Measurements from ENCODE around the gene CDK11A. TPM values are rescaled to one million over a fixed set of nuclear protein-coding genes. Genes with fewer than 3 reads are reported as not detected.

The CDK11A gene
- total and polyA plus RNA-seq, 2 of the 8 experiments (the other 6 are each of a cell fraction or from before 2014, with no cell fraction given) = 15.0 to 45.6 TPM

DNA sequence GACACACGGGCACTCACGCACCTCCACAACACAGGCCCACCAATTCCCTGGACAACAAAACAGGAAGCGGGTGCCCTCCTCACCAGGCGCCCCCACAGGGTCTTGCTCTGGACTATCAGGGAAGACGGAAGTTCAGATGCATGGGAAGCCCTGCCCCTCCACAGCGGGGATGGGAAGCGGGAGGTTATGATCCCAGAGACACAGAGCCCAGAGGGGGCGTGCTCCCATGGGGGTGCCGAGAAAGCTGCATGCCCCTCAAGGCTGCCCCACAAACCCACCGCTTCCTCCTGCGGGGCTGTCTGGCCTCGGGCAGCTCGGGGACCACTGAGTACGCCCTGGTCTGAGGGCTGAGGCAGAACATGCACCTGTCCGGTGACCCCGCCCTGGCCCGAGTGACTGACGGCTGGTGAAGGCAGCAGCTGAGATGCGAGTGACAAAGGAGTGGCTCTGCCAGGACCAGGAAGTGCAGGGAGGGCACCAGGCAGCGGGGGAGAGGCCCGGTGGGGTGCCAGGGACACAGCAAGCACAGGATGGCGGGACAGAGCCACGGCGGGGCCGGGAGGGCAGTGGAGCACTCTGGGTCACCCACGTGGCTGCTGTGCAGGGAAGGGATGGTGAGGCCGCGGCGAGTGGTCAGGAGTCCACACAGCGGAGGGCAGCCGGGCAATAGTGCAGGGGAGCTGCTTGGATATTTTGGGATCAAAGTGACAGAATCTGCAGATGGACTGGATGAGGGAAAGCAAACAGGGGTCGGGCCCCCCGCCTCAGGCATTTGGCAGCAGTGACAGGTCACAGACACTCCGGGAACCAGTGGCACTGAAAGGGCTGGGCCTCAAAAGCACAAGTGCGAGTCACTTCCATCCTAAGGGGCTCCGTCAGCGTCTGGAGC is 35.5 kb upstream of the CDK11A start:
- Histone ChIP-seq H3K9me3 (ENCODE audit: insufficient read depth in 2 of 2, low read depth in 1 of 2, low read length in 1 of 2) (no peaks in the 10 kb centered on the region), H3K23me2 (ENCODE audit: low read depth, low read length) (no peaks in the 10 kb centered on the region), H2BK120ac (replicated peaks; ENCODE audit: low read depth, low read length) (no peak overlapping the region), H3K4ac (replicated peaks; ENCODE audit: insufficient read length, low read depth, low read length) (no peak overlapping the region), H3K36me3 (ENCODE audit: control insufficient read depth in 2 of 4, insufficient read depth in 4 of 4, low read length in 3 of 4) (peaks cover 10 to 61% (median 43%) of the 10 kb centered on the region in 4 experiments), H2BK12ac (ENCODE audit: low read depth, low read length) (no peak overlapping the region), H4K20me1 (replicated peaks in 1 of 2; ENCODE audit: control insufficient read depth in 1 of 2, insufficient read depth in 2 of 2, low read length in 2 of 2) (peaks cover 22 to 31% of the 10 kb centered on the region in 2 experiments), H2BK20ac (ENCODE audit: low read length) (no peak overlapping the region), H3K14ac (ENCODE audit: insufficient read length) (no peak overlapping the region), H3K27ac (ENCODE audit: low read depth, low read length) (no peak overlapping the region), H2AFZ (ENCODE audit: low read length) (no peak overlapping the region), H3K79me2 (ENCODE audit: control insufficient read depth in 1 of 2, insufficient read depth in 2 of 2, low read length in 2 of 2) (peaks cover 5 to 27% of the 10 kb centered on the region in 2 experiments; a peak in 3 of 4 replicates), H3K27me3 (replicated peaks in 1 of 4; ENCODE audit: control insufficient read depth in 3 of 4, extremely low read depth in 1 of 4, insufficient read depth in 3 of 4, low read length in 3 of 4) (no peaks in the 10 kb centered on the region), H3K4me1 (replicated peaks in 1 of 4; ENCODE audit: control insufficient read depth in 3 of 4, insufficient read depth in 4 of 4, low read length in 3 of 4) (no peaks in the 10 kb centered on the region), H3K4me3 (ENCODE audit: extremely low read depth in 1 of 4, insufficient read depth in 2 of 4, low read depth in 3 of 4, low read length in 4 of 4) (no peak overlapping the region), H3K4me2 (ENCODE audit: insufficient read depth in 1 of 2, low read depth in 2 of 2, low read length in 2 of 2) (no peak overlapping the region), H4K8ac (ENCODE audit: extremely low read depth, insufficient read depth, low read length) (no peak overlapping the region), H2BK15ac (ENCODE audit: low read length) (no peak overlapping the region), H3K79me1 (ENCODE audit: low read depth, low read length) (peaks cover 13% of the 10 kb centered on the region), H2AK5ac (ENCODE audit: low read depth, low read length) (no peak overlapping the region), H3K23ac (ENCODE audit: insufficient read length) (no peak overlapping the region), H4K5ac (ENCODE audit: insufficient read length, low read depth, low read length) (no peak overlapping the region), H3K18ac (ENCODE audit: extremely low read depth, low read length) (no peak overlapping the region), H3K9ac (replicated peaks in 1 of 4; ENCODE audit: extremely low read depth in 1 of 4, low read depth in 3 of 4, low read length in 3 of 4) (no peak overlapping the region), H4K91ac (replicated peaks; ENCODE audit: insufficient read length, low read length) (no peak overlapping the region), H3K56ac (replicated peaks; ENCODE audit: insufficient read length, low read depth, low read length) (no peak overlapping the region), H2BK5ac (ENCODE audit: low read depth, low read length) (no peak overlapping the region; the same call in 1 of the 2 replicates)
- no peak for DNase-seq (ENCODE audit: low read depth in 1 of 2, low spot score in 2 of 2)
- CTCF ChIA-PET (ENCODE audit: partially characterized antibody) = interaction anchor here (0.5 to 2.1 kb wide), 3 partner anchors 17 to 408 kb away, joined by 3 to 6 read pairs (median 3); no protein-coding TSS in a partner anchor
- TF ChIP-seq KDM1A (IDR thresholded peaks at IDR 0.05; ENCODE audit: borderline replicate concordance, low read length) (no peak), MAFK (IDR thresholded peaks at IDR 0.05; ENCODE audit: low read depth, low read length) (no peak), SIRT6 (IDR thresholded peaks at IDR 0.05; ENCODE audit: low read length) (no peak), GTF2F1 (IDR thresholded peaks at IDR 0.05; ENCODE audit: borderline replicate concordance, low read depth, low read length) (no peak), RAD21 (IDR thresholded peaks at IDR 0.05 in 1 of 2, conservative IDR thresholded peaks at IDR 0.05 in 1 of 2; ENCODE audit: low read depth in 2 of 2, low read length in 2 of 2) (no peak), SUZ12 (IDR thresholded peaks at IDR 0.05; ENCODE audit: low read length) (no peak), TAF7 (optimal IDR thresholded peaks at IDR 0.05; ENCODE audit: borderline replicate concordance, low read depth, low read length) (no peak), CBX8 (IDR thresholded peaks at IDR 0.05; ENCODE audit: borderline replicate concordance, low read depth, low read length) (no peak), FOSL1 (IDR thresholded peaks at IDR 0.05; ENCODE audit: insufficient read depth, low read depth, low read length) (no peak), SP2 (IDR thresholded peaks at IDR 0.05; ENCODE audit: low read length) (no peak), SIX5 (IDR thresholded peaks at IDR 0.05; ENCODE audit: low read depth, low read length) (no peak)
- WGBS, 2 experiments (ENCODE audit: extremely low coverage in 1 of 2, insufficient coverage in 1 of 2, insufficient read length in 1 of 2, insufficient replicate concordance in 2 of 2, low coverage in 1 of 2, low lambda C conversion rate in 2 of 2, missing lambda C conversion rate in 1 of 2) = 93% methylated on average over 32 of the region's 37 CpGs; no CpG with 5 or more reads in 1 of the 2 experiments
- FAIRE-seq = no peak
- POLR2A ChIA-PET (ENCODE audit: partially characterized antibody) = no interaction called here
